GM21717 (cell line): ENCODE results near the gene DENND1C.

Experiments
- ATAC-seq: cut with Tn5 transposase; IDR thresholded peaks from one replicate; pipeline ENCODE4 v1.9.1; 2021; ENCODE audit warnings: mild to moderate bottlenecking, moderate library complexity; ENCODE audit not compliant: unreplicated experiment

Gene DENND1C

GRCh38 chr19:6425732-6426620 lies 55.6 kb downstream of the DENND1C start:
- no peak for ATAC-seq

- peak; percentile 79 for ATAC-seq
Observed at GRCh38 chr19:6424939-6425731, 56.5 kb downstream of the DENND1C start.

GRCh38 chr19:6424195-6424938 lies 57.2 kb downstream of the DENND1C start, which contains the start of gene KHSRP:
KHSRP (minus strand) TSS chr19:6424811; CDS start chr19:6424701, 110 bp downstream.
- ATAC-seq = no peak

GRCh38 chr19:6423499-6424194 lies 57.9 kb downstream of the DENND1C start:
- ATAC-seq = no peak

- ATAC-seq = no peak
Observed at GRCh38 chr19:6421075-6422014, 60.2 kb downstream of the DENND1C start.

GRCh38 chr19:6418562-6418932 lies 63.0 kb downstream of the DENND1C start:
- no peak for ATAC-seq

GRCh38 chr19:6417713-6418561 lies 63.6 kb downstream of the DENND1C start:
- no peak for ATAC-seq
